Uterus (tissue), 2 donors: ENCODE measurements around the gene HOXC5.

ENCODE experiments used
- CTCF ChIP-seq, 4 experiments: fragments of 200-600 bp in 2 of 4; fragments of 450-650 bp in 2 of 4; sonication (generic) in 2 of 4; IDR thresholded peaks; one replicate each; pipeline ENCODE4 v1.5.1; 2016 to 2019; ENCODE audit warnings: antibody characterized with exemption in 4 of 4, mild to moderate bottlenecking in 2 of 4, moderate library complexity in 1 of 4
- POLR2A ChIP-seq, 2 donors: fragments of 450-650 bp; IDR thresholded peaks; one replicate each; pipeline ENCODE4 v1.6.1; 2016; ENCODE audit warnings: antibody characterized with exemption in 2 of 2, mild to moderate bottlenecking in 1 of 2, moderate library complexity in 1 of 2

- no peak for TF ChIP-seq POLR2A (IDR thresholded peaks at IDR 0.05)
- TF ChIP-seq CTCF (IDR thresholded peaks at IDR 0.05): no peak
Observed at GRCh38 chr12:53991077-53991460, 41.8 kb upstream of the HOXC5 start.
